H1 (cell line): Measurements from ENCODE around the gene ASGR2. TPM values are rescaled to one million over a fixed set of nuclear protein-coding genes. Genes with fewer than 3 reads are reported as not detected.
A peak's percentile ranks its signal among the peaks of the same experiment; 100 is the strongest.

Experiments used
- CTCF ChIA-PET: fragments of 300-600 bp; sonication (Branson Sonifier 250); formaldehyde crosslinking; loops from one replicate; lab custom pipeline; 2021; ENCODE audit not compliant: partially characterized antibody; lab: Charles Lee
- POLR2A ChIA-PET: fragments of 300-600 bp; sonication (Branson Sonifier 250); formaldehyde crosslinking; loops from one replicate; lab custom pipeline; 2021; ENCODE audit warnings: inconsistent platforms; ENCODE audit not compliant: partially characterized antibody; lab: Charles Lee
- DNase-seq, 2 experiments: peaks; one replicate each; pipeline versions ENCODE4 v3.0.0 to v3.0.0-alpha.2; 2010 to 2022; ENCODE audit warnings: low spot score in 2 of 2, low read depth in 1 of 2, mixed read lengths in 1 of 2
- FAIRE-seq: peaks from 2 replicates; lab custom pipeline; 2011; peaks lifted over from hg19 to GRCh38; lab: Jason Lieb, UNC
- H2AFZ ChIP-seq: 2 replicates; pipeline ENCODE4 v1.8.1; 2012; ENCODE audit warnings: low read length, inconsistent platforms
- H2AK5ac ChIP-seq: 2 replicates; pipeline ENCODE4 v1.6.1; 2013; ENCODE audit warnings: low read depth, low read length
- H2BK120ac ChIP-seq: replicated peaks from 2 replicates; pipeline ENCODE3; 2013; ENCODE audit warnings: low read depth, low read length, inconsistent platforms
- H2BK12ac ChIP-seq: 2 replicates; pipeline ENCODE4 v1.6.1; 2013; ENCODE audit warnings: low read depth, low read length
- H2BK15ac ChIP-seq: 2 replicates; pipeline ENCODE4 v1.6.1; 2013; ENCODE audit warnings: low read length
- H2BK20ac ChIP-seq: 2 replicates; pipeline ENCODE4 v1.6.1; 2013; ENCODE audit warnings: low read length
- H2BK5ac ChIP-seq: 2 replicates; pipeline ENCODE4 v1.6.1; 2013; ENCODE audit warnings: low read depth, low read length
- H3K14ac ChIP-seq: 2 replicates; pipeline ENCODE4 v1.6.1; 2013; ENCODE audit warnings: inconsistent platforms; ENCODE audit not compliant: insufficient read length
- H3K18ac ChIP-seq: 2 replicates; pipeline ENCODE4 v1.6.1; 2013; ENCODE audit warnings: low read length; ENCODE audit errors: extremely low read depth
- H3K23ac ChIP-seq: 2 replicates; pipeline ENCODE4 v1.6.1; 2013; ENCODE audit warnings: inconsistent platforms; ENCODE audit not compliant: insufficient read length
- H3K23me2 ChIP-seq: 2 replicates; pipeline ENCODE4 v1.6.1; 2013; ENCODE audit warnings: low read depth, low read length
- H3K27ac ChIP-seq: 2 replicates; pipeline ENCODE4 v1.6.1; 2011; ENCODE audit warnings: low read depth, low read length, inconsistent platforms
- H3K27me3 ChIP-seq, 4 experiments: replicated peaks in 1 of 4; 1 replicate in 1 of 4; 2 replicates in 3 of 4; pipeline versions ENCODE4 v1.6.1 to v1.8.1; 2011 to 2013; ENCODE audit warnings: low read length in 3 of 4, mild to moderate bottlenecking in 3 of 4, inconsistent platforms in 2 of 4, mixed read lengths in 2 of 4, moderate library complexity in 1 of 4; ENCODE audit not compliant: control insufficient read depth in 3 of 4, insufficient read depth in 3 of 4; ENCODE audit errors: extremely low read depth in 1 of 4
- H3K36me3 ChIP-seq, 4 experiments: 2 replicates each; pipeline versions ENCODE4 v1.6.1 to v1.8.1; 2011 to 2013; ENCODE audit warnings: mild to moderate bottlenecking in 4 of 4, low read length in 3 of 4, moderate library complexity in 2 of 4, control low read depth in 1 of 4, inconsistent platforms in 1 of 4; ENCODE audit not compliant: insufficient read depth in 4 of 4, control insufficient read depth in 2 of 4
- H3K4ac ChIP-seq: replicated peaks from 2 replicates; pipeline ENCODE3; 2013; ENCODE audit warnings: low read length, low read depth, mixed read lengths, inconsistent platforms; ENCODE audit not compliant: insufficient read length
- H3K4me1 ChIP-seq, 4 experiments: replicated peaks in 1 of 4; 1 replicate in 1 of 4; 2 replicates in 3 of 4; pipeline versions ENCODE4 v1.6.1 to v1.8.1; 2011 to 2013; ENCODE audit warnings: low read length in 3 of 4, inconsistent platforms in 2 of 4, mixed read lengths in 1 of 4; ENCODE audit not compliant: insufficient read depth in 4 of 4, control insufficient read depth in 3 of 4
- H3K4me2 ChIP-seq, 2 experiments: 2 replicates each; pipeline versions ENCODE4 v1.6.1 to v1.8.1; 2011 to 2013; ENCODE audit warnings: low read depth in 2 of 2, low read length in 2 of 2, control low read depth in 1 of 2, inconsistent platforms in 1 of 2, mild to moderate bottlenecking in 1 of 2; ENCODE audit not compliant: insufficient read depth in 1 of 2
- H3K4me3 ChIP-seq, 4 experiments: fragments of 200-600, 300-600 bp in 1 of 4; sonication (generic), shearing (Covaris generic), sonication (Bioruptor Twin) in 1 of 4; 2 replicates each; pipeline versions ENCODE4 v1.5.1 to v1.8.1; 2011 to 2016; ENCODE audit warnings: low read length in 4 of 4, low read depth in 3 of 4, control low read depth in 2 of 4, inconsistent platforms in 2 of 4, mild to moderate bottlenecking in 2 of 4, mixed read lengths in 1 of 4, moderate library complexity in 1 of 4; ENCODE audit not compliant: insufficient read depth in 2 of 4; ENCODE audit errors: extremely low read depth in 1 of 4
- H3K56ac ChIP-seq: replicated peaks from 2 replicates; pipeline ENCODE3; 2013; ENCODE audit warnings: low read depth, mild to moderate bottlenecking, mixed read lengths, low read length, inconsistent platforms; ENCODE audit not compliant: insufficient read length
- H3K79me1 ChIP-seq: 2 replicates; pipeline ENCODE4 v1.6.1; 2013; ENCODE audit warnings: low read depth, low read length, control low read depth
- H3K79me2 ChIP-seq, 2 experiments: 2 replicates each; pipeline versions ENCODE4 v1.6.1 to v1.8.1; 2012 to 2013; ENCODE audit warnings: low read length in 2 of 2, mild to moderate bottlenecking in 2 of 2, inconsistent platforms in 1 of 2; ENCODE audit not compliant: insufficient read depth in 2 of 2, control insufficient read depth in 1 of 2
- H3K9ac ChIP-seq, 4 experiments: replicated peaks in 1 of 4; 1 replicate in 1 of 4; 2 replicates in 3 of 4; pipeline versions ENCODE4 v1.6.1 to v1.8.1; 2011 to 2013; ENCODE audit warnings: low read depth in 3 of 4, low read length in 3 of 4, control low read depth in 2 of 4, mild to moderate bottlenecking in 2 of 4, moderate library complexity in 2 of 4, inconsistent platforms in 1 of 4; ENCODE audit errors: extremely low read depth in 1 of 4
- H3K9me3 ChIP-seq, 2 experiments: 2 replicates each; pipeline versions ENCODE4 v1.6.1 to v1.8.1; 2012 to 2013; ENCODE audit warnings: mild to moderate bottlenecking in 2 of 2, moderate library complexity in 2 of 2, control low read depth in 1 of 2, inconsistent platforms in 1 of 2, low read depth in 1 of 2, low read length in 1 of 2, mixed read lengths in 1 of 2; ENCODE audit not compliant: insufficient read depth in 2 of 2
- H4K20me1 ChIP-seq, 2 experiments: replicated peaks in 1 of 2; 2 replicates each; pipeline versions ENCODE3 to v1.8.1; 2011 to 2013; ENCODE audit warnings: inconsistent platforms in 2 of 2, low read length in 2 of 2, mild to moderate bottlenecking in 1 of 2; ENCODE audit not compliant: insufficient read depth in 2 of 2, control insufficient read depth in 1 of 2
- H4K5ac ChIP-seq: 2 replicates; pipeline ENCODE4 v1.6.1; 2013; ENCODE audit warnings: low read length, low read depth, mixed read lengths, inconsistent platforms; ENCODE audit not compliant: insufficient read length
- H4K8ac ChIP-seq: 2 replicates; pipeline ENCODE4 v1.8.0; 2013; ENCODE audit warnings: mild to moderate bottlenecking, moderate library complexity, low read length, inconsistent platforms; ENCODE audit not compliant: insufficient read depth; ENCODE audit errors: extremely low read depth
- H4K91ac ChIP-seq: replicated peaks from 2 replicates; pipeline ENCODE3; 2013; ENCODE audit warnings: low read length, mixed read lengths, inconsistent platforms; ENCODE audit not compliant: insufficient read length
- BCL11A ChIP-seq, 2 experiments: IDR thresholded peaks; one replicate each; pipeline ENCODE4 v1.6.1; 2011; ENCODE audit warnings: low read depth in 2 of 2, low read length in 2 of 2, mild to moderate bottlenecking in 2 of 2
- CBX5 ChIP-seq: fragments of 300-800, 300-1000 bp; sonication (generic); IDR thresholded peaks from 2 replicates; pipeline ENCODE4 v1.7.1; 2016; ENCODE audit warnings: antibody characterized with exemption, low read length, low read depth
- CTCF ChIP-seq, 3 experiments: IDR thresholded peaks; 1 replicate in 2 of 3; 2 replicates in 1 of 3; pipeline versions ENCODE4 v1.5.1 to v1.6.1; 2011; ENCODE audit warnings: low read length in 3 of 3, mild to moderate bottlenecking in 3 of 3, inconsistent platforms in 2 of 3, low read depth in 1 of 3, moderate library complexity in 1 of 3; ENCODE audit not compliant: insufficient read depth in 1 of 3; ENCODE audit errors: control extremely low read depth in 1 of 3
- HDAC2 ChIP-seq, 2 experiments: fragments of 300-600 bp in 1 of 2; sonication (generic) in 1 of 2; IDR thresholded peaks; 2 replicates each; pipeline ENCODE4 v1.6.1; 2011 to 2012; ENCODE audit warnings: low read depth in 2 of 2, low read length in 2 of 2, mild to moderate bottlenecking in 2 of 2, moderate library complexity in 2 of 2, borderline replicate concordance in 1 of 2, inconsistent platforms in 1 of 2
- KDM1A ChIP-seq: fragments of 200-600, 300-600 bp; sonication (generic); IDR thresholded peaks from 2 replicates; pipeline ENCODE4 v1.7.1; 2016; ENCODE audit warnings: mild to moderate bottlenecking, low read length, borderline replicate concordance
- RAD21 ChIP-seq, 2 experiments: IDR thresholded peaks in 1 of 2; conservative IDR thresholded peaks in 1 of 2; 2 replicates each; pipeline ENCODE4 v1.6.1; 2011; ENCODE audit warnings: low read depth in 2 of 2, low read length in 2 of 2, improper control_type of control experiment in 1 of 2, inconsistent platforms in 1 of 2, mild to moderate bottlenecking in 1 of 2, moderate library complexity in 1 of 2
- SP4 ChIP-seq: IDR thresholded peaks from 2 replicates; pipeline ENCODE4 v1.6.1; 2012; ENCODE audit warnings: low read length, inconsistent platforms
- TCF12 ChIP-seq: IDR thresholded peaks from 2 replicates; pipeline ENCODE4 v1.6.1; 2011; ENCODE audit warnings: low read depth, mild to moderate bottlenecking, low read length
- TEAD4 ChIP-seq: IDR thresholded peaks from 2 replicates; pipeline ENCODE4 v1.6.1; 2012; ENCODE audit warnings: low read depth, low read length, inconsistent platforms, mixed read lengths
- WGBS, 2 experiments: shearing (Covaris generic) in 1 of 2; methylation state at CpG; one replicate each; pipeline versions ENCODE4 v1.1.6 to v1.1.7; 2013 to 2015; ENCODE audit warnings: low lambda C conversion rate in 2 of 2, mixed read lengths in 2 of 2, inconsistent platforms in 1 of 2, low coverage in 1 of 2, missing lambda C conversion rate in 1 of 2; ENCODE audit not compliant: insufficient replicate concordance in 2 of 2, insufficient coverage in 1 of 2, insufficient read length in 1 of 2; ENCODE audit errors: extremely low coverage in 1 of 2, missing lambda C conversion rate in 1 of 2; 5-methylcytosine and 5-hydroxymethylcytosine counted together
- polyA plus RNA-seq, 7 experiments: library from polyadenylated mRNA; depleted of rRNA in 3 of 7; stranded (reverse) in 5 of 7; unstranded in 2 of 7; fragments of >200 nt in 5 of 7; fragments of 200-250 nt in 2 of 7; gene quantifications; 1 replicate in 5 of 7; 2 replicates in 1 of 7; 4 replicates in 1 of 7; pipeline versions ENCODE4 v1.2.1 to v1.2.3, GENCODE V29; 2011 to 2013; ENCODE audit warnings: missing spikeins in 2 of 7, mixed read lengths in 2 of 7
- total RNA-seq: library from RNA; stranded (reverse); fragmentation: NEBNext Ultra II Directional; extraction: Animal tissue kit (Norgen Biotek cat#: 25700); gene quantifications from 2 replicates; pipeline ENCODE4 v1.2.1, GENCODE V29; 2021

ASGR2 gene
- total and polyA plus RNA-seq, 2 of the 8 experiments (the other 6 are each of a cell fraction or from before 2014, with no cell fraction given): 0.91 TPM; not detected in 1

- H3K4me3 ChIP-seq: no peak overlapping the region
- no peaks in the 10 kb centered on the region for H3K27me3 ChIP-seq
- WGBS, 2 experiments: 64% methylated on average over 3 of the region's 3 CpGs; no CpG with 5 or more reads in 1 of the 2 experiments
- H2AK5ac ChIP-seq: no peak overlapping the region
- FAIRE-seq (no peak), DNase-seq (no peak)
- ChIA-PET POLR2A (no interaction called here), CTCF (interaction anchor here (0.8 to 17.7 kb wide), 9 partner anchors 8 to 95 kb away, joined by 3 to 434 read pairs (median 3); partner anchors contain the start of gene SLC16A11)
- H3K14ac ChIP-seq: no peak overlapping the region
- no peak overlapping the region for H4K5ac ChIP-seq
- H2BK12ac ChIP-seq: no peak overlapping the region
- H3K4me2 ChIP-seq: no peak overlapping the region
- H2BK15ac ChIP-seq: no peak overlapping the region
- H3K27ac ChIP-seq: no peak overlapping the region; the same call in 1 of the 2 replicates
- H2BK20ac ChIP-seq: no peak overlapping the region
- H2AFZ ChIP-seq: no peak overlapping the region
- peaks cover 0 to 5% (median 0%) of the 10 kb centered on the region in 4 experiments; a peak in 3 of 7 replicates for H3K4me1 ChIP-seq
- no peak overlapping the region for H3K4ac ChIP-seq
- no peak overlapping the region for H3K18ac ChIP-seq
- no peaks in the 10 kb centered on the region for H3K36me3 ChIP-seq
- H3K23ac ChIP-seq: no peak overlapping the region
- no peak overlapping the region for H4K91ac ChIP-seq
- H3K79me1 ChIP-seq: no peaks in the 10 kb centered on the region
- H2BK120ac ChIP-seq: no peak overlapping the region
- H3K56ac ChIP-seq: no peak overlapping the region
- H2BK5ac ChIP-seq: no peak overlapping the region
- no peak overlapping the region for H4K8ac ChIP-seq
- H3K23me2 ChIP-seq: no peaks in the 10 kb centered on the region
- TF ChIP-seq BCL11A (IDR thresholded peaks at IDR 0.05; ENCODE audit: low read depth in 2 of 2, low read length in 2 of 2): no peak
- TF ChIP-seq CBX5: no peak
- no peak for TF ChIP-seq SP4
- TF ChIP-seq KDM1A: no peak
- no peak for TF ChIP-seq HDAC2 (IDR thresholded peaks at IDR 0.05; ENCODE audit: borderline replicate concordance in 1 of 2, low read depth in 2 of 2, low read length in 2 of 2)
- TF ChIP-seq CTCF (IDR thresholded peaks at IDR 0.05; ENCODE audit: control extremely low read depth in 1 of 3, insufficient read depth in 1 of 3, low read depth in 1 of 3, low read length in 3 of 3): peak in 1 of 3 experiments; percentile 20; a peak in 1 of 4 replicates
- no peak for TF ChIP-seq TEAD4
- peak in 1 of 2 experiments; percentile 7; a peak in 1 of 4 replicates for TF ChIP-seq RAD21 (IDR thresholded peaks at IDR 0.05 in 1 of 2, conservative IDR thresholded peaks at IDR 0.05 in 1 of 2; ENCODE audit: low read depth in 2 of 2, low read length in 2 of 2)
- TF ChIP-seq TCF12: no peak
- H3K9me3 ChIP-seq: no peaks in the 10 kb centered on the region
- H3K79me2 ChIP-seq: no peaks in the 10 kb centered on the region
- H4K20me1 ChIP-seq: no peaks in the 10 kb centered on the region
- H3K9ac ChIP-seq: no peak overlapping the region
Measured at GRCh38 chr17:7147772-7148171, 33.1 kb upstream of the ASGR2 start.
